ENCODE data around the gene YWHAQ. TPM values are rescaled to one million over a fixed set of nuclear protein-coding genes. Genes with fewer than 3 reads are reported as not detected.

YWHAQ gene
- total RNA-seq, 1 donor from 2014 or later: 311 TPM

GRCh38 chr2:9547262-9547991 is 83.4 kb downstream of the YWHAQ start:
- Mint-ChIP-seq H3K9me3 (no peaks in the 10 kb centered on the region), H3K4me3 (peak overlapping the region; percentile 1), H3K4me1 (ENCODE audit: low read depth) (peaks cover 56% of the 10 kb centered on the region), H3K27me3 (ENCODE audit: insufficient read depth) (no peaks in the 10 kb centered on the region), H3K27ac (peak overlapping the region; percentile 15), H3K36me3 (ENCODE audit: low read depth) (peaks cover 9% of the 10 kb centered on the region)
- intact Hi-C loops (cut with micrococcal nuclease): no loop called here
- no peak for DNase-seq (ENCODE audit: low spot score)

GRCh38 chr2:9545502-9545901 is 85.3 kb downstream of the YWHAQ start:
- H3K4me3 Mint-ChIP-seq: no peak overlapping the region
- DNase-seq (ENCODE audit: low spot score): no peak
- no peaks in the 10 kb centered on the region for H3K9me3 Mint-ChIP-seq
- intact Hi-C loops (cut with micrococcal nuclease): no loop called here
- no peak overlapping the region for H3K27ac Mint-ChIP-seq
- peaks cover 43% of the 10 kb centered on the region for H3K4me1 Mint-ChIP-seq (ENCODE audit: low read depth)
- H3K27me3 Mint-ChIP-seq (ENCODE audit: insufficient read depth): no peaks in the 10 kb centered on the region
- H3K36me3 Mint-ChIP-seq (ENCODE audit: low read depth): peaks cover 11% of the 10 kb centered on the region

- Mint-ChIP-seq H3K9me3 (no peaks in the 10 kb centered on the region), H3K36me3 (ENCODE audit: low read depth) (peaks cover 16% of the 10 kb centered on the region), H3K4me3 (no peak overlapping the region), H3K4me1 (ENCODE audit: low read depth) (peaks cover 47% of the 10 kb centered on the region), H3K27ac (no peak overlapping the region), H3K27me3 (ENCODE audit: insufficient read depth) (no peaks in the 10 kb centered on the region)
- no peak for DNase-seq (ENCODE audit: low spot score)
- intact Hi-C loops (cut with micrococcal nuclease): no loop called here
Observed at GRCh38 chr2:9543557-9543956, 87.2 kb downstream of the YWHAQ start.

GRCh38 chr2:9539531-9539930 is 91.3 kb downstream of the YWHAQ start:
- Mint-ChIP-seq H3K4me3 (no peak overlapping the region), H3K27ac (no peak overlapping the region), H3K27me3 (ENCODE audit: insufficient read depth) (no peaks in the 10 kb centered on the region), H3K4me1 (ENCODE audit: low read depth) (peaks cover 30% of the 10 kb centered on the region), H3K9me3 (no peaks in the 10 kb centered on the region), H3K36me3 (ENCODE audit: low read depth) (peaks cover 30% of the 10 kb centered on the region)
- intact Hi-C loops (cut with micrococcal nuclease): no loop called here
- no peak for DNase-seq (ENCODE audit: low spot score)

- DNase-seq (ENCODE audit: low spot score): no peak
- no peak overlapping the region for H3K27ac Mint-ChIP-seq
- H3K27me3 Mint-ChIP-seq (ENCODE audit: insufficient read depth): no peaks in the 10 kb centered on the region
- no peak overlapping the region for H3K4me3 Mint-ChIP-seq
- no peaks in the 10 kb centered on the region for H3K9me3 Mint-ChIP-seq
- H3K36me3 Mint-ChIP-seq (ENCODE audit: low read depth): peaks cover 26% of the 10 kb centered on the region
- intact Hi-C loops (cut with micrococcal nuclease): no loop called here
- peaks cover 23% of the 10 kb centered on the region for H3K4me1 Mint-ChIP-seq (ENCODE audit: low read depth)
Observed at GRCh38 chr2:9538000-9538507, 92.7 kb downstream of the YWHAQ start.

- Mint-ChIP-seq H3K27me3 (ENCODE audit: insufficient read depth) (no peaks in the 10 kb centered on the region), H3K9me3 (no peaks in the 10 kb centered on the region), H3K27ac (no peak overlapping the region), H3K4me3 (no peak overlapping the region), H3K36me3 (ENCODE audit: low read depth) (peaks cover 26% of the 10 kb centered on the region), H3K4me1 (ENCODE audit: low read depth) (peaks cover 21% of the 10 kb centered on the region)
- no peak for DNase-seq (ENCODE audit: low spot score)
- intact Hi-C loops (cut with micrococcal nuclease): no loop called here
Observed at GRCh38 chr2:9536504-9536903, 94.3 kb downstream of the YWHAQ start.

GRCh38 chr2:9535177-9535576 is 95.6 kb downstream of the YWHAQ start:
- peaks cover 27% of the 10 kb centered on the region for H3K36me3 Mint-ChIP-seq (ENCODE audit: low read depth)
- DNase-seq (ENCODE audit: low spot score): no peak
- H3K4me3 Mint-ChIP-seq: no peak overlapping the region
- intact Hi-C loops (cut with micrococcal nuclease): no loop called here
- H3K27me3 Mint-ChIP-seq (ENCODE audit: insufficient read depth): no peaks in the 10 kb centered on the region
- peaks cover 21% of the 10 kb centered on the region for H3K4me1 Mint-ChIP-seq (ENCODE audit: low read depth)
- H3K9me3 Mint-ChIP-seq: no peaks in the 10 kb centered on the region
- H3K27ac Mint-ChIP-seq: no peak overlapping the region

Other genes with a start within 250 kb of the YWHAQ start
- 115 and 119 TPM in 2 replicates for gene ITGB1BP1, start 207.5 kb downstream of the YWHAQ start, total RNA-seq
- gene CPSF3, start 207.3 kb downstream of the YWHAQ start, total RNA-seq: 74.3 and 74.7 TPM in 2 replicates
- 78.6 and 89.3 TPM in 2 replicates for gene IAH1, start 156.4 kb downstream of the YWHAQ start, total RNA-seq
- gene ADAM17, start 75.2 kb downstream of the YWHAQ start, total RNA-seq: 30.4 and 31.6 TPM in 2 replicates
- 23.3 and 25.1 TPM in 2 replicates for gene TAF1B, start 212.5 kb upstream of the YWHAQ start, total RNA-seq